Measurements from ENCODE around the gene KIAA1614.
"Not testable (repeated sequence)": the region's sequence is repeated elsewhere in the genome, so short reads cannot be mapped to it uniquely, and the experiment has no call there.

KIAA1614 gene

GRCh38 chr1:180966312-180966711, 53.6 kb downstream of the KIAA1614 start:
- no peak for DNase-seq

GRCh38 chr1:180966744-180967536, 54.2 kb downstream of the KIAA1614 start:
- no peak for DNase-seq

GRCh38 chr1:180967558-180967957, 54.9 kb downstream of the KIAA1614 start:
- DNase-seq: no peak

- DNase-seq: not testable (repeated sequence)
Observed at GRCh38 chr1:180968834-180969233, 56.1 kb downstream of the KIAA1614 start.

GRCh38 chr1:180969434-180969833, 56.7 kb downstream of the KIAA1614 start:
- DNase-seq: no peak

- no peak for DNase-seq
Observed at GRCh38 chr1:180970333-180971079, 57.8 kb downstream of the KIAA1614 start.

GRCh38 chr1:180971273-180971997, 58.7 kb downstream of the KIAA1614 start:
- DNase-seq: no peak

GRCh38 chr1:180973369-180973768, 60.7 kb downstream of the KIAA1614 start:
- no peak for DNase-seq

- DNase-seq: no peak
Observed at GRCh38 chr1:180974236-180974635, 61.5 kb downstream of the KIAA1614 start.

GRCh38 chr1:180975551-180975950, 62.9 kb downstream of the KIAA1614 start:
- DNase-seq: no peak

GRCh38 chr1:180976191-180976590, 63.5 kb downstream of the KIAA1614 start:
- no peak for DNase-seq

- no peak for DNase-seq
Observed at GRCh38 chr1:180976732-180977357, 64.1 kb downstream of the KIAA1614 start.

- peak; percentile 39 for DNase-seq
Observed at GRCh38 chr1:180981596-180982387, 69.1 kb downstream of the KIAA1614 start.

- DNase-seq: no peak
Observed at GRCh38 chr1:180982422-180982821, 69.7 kb downstream of the KIAA1614 start.

- DNase-seq: no peak
Observed at GRCh38 chr1:180988253-180988752, 75.6 kb downstream of the KIAA1614 start.

- no peak for DNase-seq
Observed at GRCh38 chr1:180994262-180994661, 81.6 kb downstream of the KIAA1614 start.

- no peak for DNase-seq
Observed at GRCh38 chr1:180997843-180998504, 85.3 kb downstream of the KIAA1614 start.
